ENCODE results near the gene TRIM26. TPM values are rescaled to one million over a fixed set of nuclear protein-coding genes. Genes with fewer than 3 reads are reported as not detected.

TRIM26 gene
- total and polyA plus RNA-seq, 2 experiments from 2014 or later = 11.0 to 38.0 TPM

DNA sequence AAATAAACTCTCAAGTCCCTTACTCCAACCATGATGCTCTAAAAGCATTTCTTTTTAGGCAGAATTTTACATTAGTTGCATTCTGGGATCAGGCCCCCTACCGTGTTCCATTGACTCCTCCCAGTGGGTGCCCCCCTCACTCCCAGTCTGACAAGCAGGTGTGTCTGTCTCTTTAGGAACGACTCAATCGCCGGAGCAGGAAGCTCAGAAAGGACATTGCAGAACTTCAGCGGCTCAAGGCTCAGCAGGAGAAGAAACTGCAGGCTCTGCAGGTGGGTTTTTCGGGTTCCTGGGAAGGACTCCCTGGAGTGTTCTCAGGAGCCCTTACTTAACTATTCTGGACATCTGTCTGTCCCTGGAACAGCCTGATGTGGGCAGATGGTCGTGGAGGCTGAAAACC lies 67.4 kb downstream of the TRIM26 start:
- TF ChIP-seq, protein P1, sequence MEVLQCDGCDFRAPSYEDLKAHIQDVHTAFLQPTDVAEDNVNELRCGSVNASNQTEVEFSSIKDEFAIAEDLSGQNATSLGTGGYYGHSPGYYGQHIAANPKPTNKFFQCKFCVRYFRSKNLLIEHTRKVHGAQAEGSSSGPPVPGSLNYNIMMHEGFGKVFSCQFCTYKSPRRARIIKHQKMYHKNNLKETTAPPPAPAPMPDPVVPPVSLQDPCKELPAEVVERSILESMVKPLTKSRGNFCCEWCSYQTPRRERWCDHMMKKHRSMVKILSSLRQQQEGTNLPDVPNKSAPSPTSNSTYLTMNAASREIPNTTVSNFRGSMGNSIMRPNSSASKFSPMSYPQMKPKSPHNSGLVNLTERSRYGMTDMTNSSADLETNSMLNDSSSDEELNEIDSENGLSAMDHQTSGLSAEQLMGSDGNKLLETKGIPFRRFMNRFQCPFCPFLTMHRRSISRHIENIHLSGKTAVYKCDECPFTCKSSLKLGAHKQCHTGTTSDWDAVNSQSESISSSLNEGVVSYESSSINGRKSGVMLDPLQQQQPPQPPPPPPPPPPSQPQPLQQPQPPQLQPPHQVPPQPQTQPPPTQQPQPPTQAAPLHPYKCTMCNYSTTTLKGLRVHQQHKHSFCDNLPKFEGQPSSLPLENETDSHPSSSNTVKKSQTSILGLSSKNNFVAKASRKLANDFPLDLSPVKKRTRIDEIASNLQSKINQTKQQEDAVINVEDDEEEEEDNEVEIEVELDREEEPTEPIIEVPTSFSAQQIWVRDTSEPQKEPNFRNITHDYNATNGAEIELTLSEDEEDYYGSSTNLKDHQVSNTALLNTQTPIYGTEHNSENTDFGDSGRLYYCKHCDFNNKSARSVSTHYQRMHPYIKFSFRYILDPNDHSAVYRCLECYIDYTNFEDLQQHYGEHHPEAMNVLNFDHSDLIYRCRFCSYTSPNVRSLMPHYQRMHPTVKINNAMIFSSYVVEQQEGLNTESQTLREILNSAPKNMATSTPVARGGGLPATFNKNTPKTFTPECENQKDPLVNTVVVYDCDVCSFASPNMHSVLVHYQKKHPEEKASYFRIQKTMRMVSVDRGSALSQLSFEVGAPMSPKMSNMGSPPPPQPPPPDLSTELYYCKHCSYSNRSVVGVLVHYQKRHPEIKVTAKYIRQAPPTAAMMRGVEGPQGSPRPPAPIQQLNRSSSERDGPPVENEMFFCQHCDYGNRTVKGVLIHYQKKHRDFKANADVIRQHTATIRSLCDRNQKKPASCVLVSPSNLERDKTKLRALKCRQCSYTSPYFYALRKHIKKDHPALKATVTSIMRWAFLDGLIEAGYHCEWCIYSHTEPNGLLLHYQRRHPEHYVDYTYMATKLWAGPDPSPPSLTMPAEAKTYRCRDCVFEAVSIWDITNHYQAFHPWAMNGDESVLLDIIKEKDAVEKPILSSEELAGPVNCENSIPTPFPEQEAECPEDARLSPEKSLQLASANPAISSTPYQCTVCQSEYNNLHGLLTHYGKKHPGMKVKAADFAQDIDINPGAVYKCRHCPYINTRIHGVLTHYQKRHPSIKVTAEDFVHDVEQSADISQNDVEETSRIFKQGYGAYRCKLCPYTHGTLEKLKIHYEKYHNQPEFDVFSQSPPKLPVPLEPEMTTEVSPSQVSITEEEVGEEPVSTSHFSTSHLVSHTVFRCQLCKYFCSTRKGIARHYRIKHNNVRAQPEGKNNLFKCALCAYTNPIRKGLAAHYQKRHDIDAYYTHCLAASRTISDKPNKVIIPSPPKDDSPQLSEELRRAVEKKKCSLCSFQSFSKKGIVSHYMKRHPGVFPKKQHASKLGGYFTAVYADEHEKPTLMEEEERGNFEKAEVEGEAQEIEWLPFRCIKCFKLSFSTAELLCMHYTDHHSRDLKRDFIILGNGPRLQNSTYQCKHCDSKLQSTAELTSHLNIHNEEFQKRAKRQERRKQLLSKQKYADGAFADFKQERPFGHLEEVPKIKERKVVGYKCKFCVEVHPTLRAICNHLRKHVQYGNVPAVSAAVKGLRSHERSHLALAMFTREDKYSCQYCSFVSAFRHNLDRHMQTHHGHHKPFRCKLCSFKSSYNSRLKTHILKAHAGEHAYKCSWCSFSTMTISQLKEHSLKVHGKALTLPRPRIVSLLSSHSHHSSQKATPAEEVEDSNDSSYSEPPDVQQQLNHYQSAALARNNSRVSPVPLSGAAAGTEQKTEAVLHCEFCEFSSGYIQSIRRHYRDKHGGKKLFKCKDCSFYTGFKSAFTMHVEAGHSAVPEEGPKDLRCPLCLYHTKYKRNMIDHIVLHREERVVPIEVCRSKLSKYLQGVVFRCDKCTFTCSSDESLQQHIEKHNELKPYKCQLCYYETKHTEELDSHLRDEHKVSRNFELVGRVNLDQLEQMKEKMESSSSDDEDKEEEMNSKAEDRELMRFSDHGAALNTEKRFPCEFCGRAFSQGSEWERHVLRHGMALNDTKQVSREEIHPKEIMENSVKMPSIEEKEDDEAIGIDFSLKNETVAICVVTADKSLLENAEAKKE (CRISPR knock-in tag; IDR thresholded peaks at IDR 0.05) = no peak
- TF ChIP-seq EZH2phosphoT487 (IDR thresholded peaks at IDR 0.05; ENCODE audit: unreplicated experiment) (no peak), POLR2AphosphoS5 (IDR thresholded peaks at IDR 0.05; ENCODE audit: low read depth) (no peak), ZNF114 (CRISPR knock-in tag; IDR thresholded peaks at IDR 0.05) (no peak), ZNF331 (CRISPR knock-in tag; IDR thresholded peaks at IDR 0.05; ENCODE audit: low read depth) (no peak), CREB1 (CRISPR knock-in tag; IDR thresholded peaks at IDR 0.05; ENCODE audit: low read depth) (no peak), JUNB (IDR thresholded peaks at IDR 0.05; ENCODE audit: unreplicated experiment) (no peak), CTCF (conservative IDR thresholded peaks at IDR 0.05; ENCODE audit: low read depth in 2 of 2) (no peak)
- TF ChIP-seq, protein P2, sequence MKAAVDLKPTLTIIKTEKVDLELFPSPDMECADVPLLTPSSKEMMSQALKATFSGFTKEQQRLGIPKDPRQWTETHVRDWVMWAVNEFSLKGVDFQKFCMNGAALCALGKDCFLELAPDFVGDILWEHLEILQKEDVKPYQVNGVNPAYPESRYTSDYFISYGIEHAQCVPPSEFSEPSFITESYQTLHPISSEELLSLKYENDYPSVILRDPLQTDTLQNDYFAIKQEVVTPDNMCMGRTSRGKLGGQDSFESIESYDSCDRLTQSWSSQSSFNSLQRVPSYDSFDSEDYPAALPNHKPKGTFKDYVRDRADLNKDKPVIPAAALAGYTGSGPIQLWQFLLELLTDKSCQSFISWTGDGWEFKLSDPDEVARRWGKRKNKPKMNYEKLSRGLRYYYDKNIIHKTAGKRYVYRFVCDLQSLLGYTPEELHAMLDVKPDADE (IDR thresholded peaks at IDR 0.05) = no peak
- TF ChIP-seq, protein P3, sequence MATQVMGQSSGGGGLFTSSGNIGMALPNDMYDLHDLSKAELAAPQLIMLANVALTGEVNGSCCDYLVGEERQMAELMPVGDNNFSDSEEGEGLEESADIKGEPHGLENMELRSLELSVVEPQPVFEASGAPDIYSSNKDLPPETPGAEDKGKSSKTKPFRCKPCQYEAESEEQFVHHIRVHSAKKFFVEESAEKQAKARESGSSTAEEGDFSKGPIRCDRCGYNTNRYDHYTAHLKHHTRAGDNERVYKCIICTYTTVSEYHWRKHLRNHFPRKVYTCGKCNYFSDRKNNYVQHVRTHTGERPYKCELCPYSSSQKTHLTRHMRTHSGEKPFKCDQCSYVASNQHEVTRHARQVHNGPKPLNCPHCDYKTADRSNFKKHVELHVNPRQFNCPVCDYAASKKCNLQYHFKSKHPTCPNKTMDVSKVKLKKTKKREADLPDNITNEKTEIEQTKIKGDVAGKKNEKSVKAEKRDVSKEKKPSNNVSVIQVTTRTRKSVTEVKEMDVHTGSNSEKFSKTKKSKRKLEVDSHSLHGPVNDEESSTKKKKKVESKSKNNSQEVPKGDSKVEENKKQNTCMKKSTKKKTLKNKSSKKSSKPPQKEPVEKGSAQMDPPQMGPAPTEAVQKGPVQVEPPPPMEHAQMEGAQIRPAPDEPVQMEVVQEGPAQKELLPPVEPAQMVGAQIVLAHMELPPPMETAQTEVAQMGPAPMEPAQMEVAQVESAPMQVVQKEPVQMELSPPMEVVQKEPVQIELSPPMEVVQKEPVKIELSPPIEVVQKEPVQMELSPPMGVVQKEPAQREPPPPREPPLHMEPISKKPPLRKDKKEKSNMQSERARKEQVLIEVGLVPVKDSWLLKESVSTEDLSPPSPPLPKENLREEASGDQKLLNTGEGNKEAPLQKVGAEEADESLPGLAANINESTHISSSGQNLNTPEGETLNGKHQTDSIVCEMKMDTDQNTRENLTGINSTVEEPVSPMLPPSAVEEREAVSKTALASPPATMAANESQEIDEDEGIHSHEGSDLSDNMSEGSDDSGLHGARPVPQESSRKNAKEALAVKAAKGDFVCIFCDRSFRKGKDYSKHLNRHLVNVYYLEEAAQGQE (IDR thresholded peaks at IDR 0.05; ENCODE audit: unreplicated experiment) = no peak
- Histone ChIP-seq H3K27me3 (ENCODE audit: insufficient read depth) (no peaks in the 10 kb centered on the region), H2AFZ (no peak overlapping the region), H3K79me2 (replicated peaks; ENCODE audit: insufficient read depth) (no peaks in the 10 kb centered on the region), H3K9me2 (ENCODE audit: insufficient read depth) (no peaks in the 10 kb centered on the region), H4K20me1 (replicated peaks; ENCODE audit: insufficient read depth) (no peaks in the 10 kb centered on the region), H3K27ac (ENCODE audit: low read depth) (no peak overlapping the region), H3K4me3 (no peak overlapping the region), H3K36me3 (ENCODE audit: insufficient read depth) (no peaks in the 10 kb centered on the region), H3K4me2 (peak overlapping the region; percentile 51; the same call in 1 of the 2 replicates), H3K4me1 (ENCODE audit: insufficient read depth) (no peaks in the 10 kb centered on the region), H3F3A (replicated peaks; ENCODE audit: low read depth) (no peaks in the 10 kb centered on the region)
- ATAC-seq = peak; percentile 74
- Mint-ChIP-seq H3K9me3 (no peaks in the 10 kb centered on the region), H3K36me3 (ENCODE audit: low read depth) (no peaks in the 10 kb centered on the region), H3K27me3 (ENCODE audit: insufficient read depth, low read depth, poor library complexity) (no peaks in the 10 kb centered on the region), H3K27ac (no peak overlapping the region), H3K4me3 (no peak overlapping the region), H3K4me1 (peaks cover 5% of the 10 kb centered on the region)
- DNase-seq (ENCODE audit: low spot score) = no peak

Measured in GM23338 (cell line).